Stimulated activated CD4-positive, alpha-beta T cell treated with anti-CD3 and anti-CD28 coated beads, Interleukin-1b, Interleukin-23, amount 100 ng/mL, for 48 hours (primary cell): Measurements from ENCODE around the gene LIM2.
"Not testable (repeated sequence)": the region's sequence is repeated elsewhere in the genome, so short reads cannot be mapped to it uniquely, and the experiment has no call there.

Source experiments
- DNase-seq: peaks from one replicate; pipeline ENCODE4 v3.0.0-alpha.2; 2020

The LIM2 gene

GRCh38 chr19:51387924-51388389 lies at the start of gene LIM2:
LIM2 (minus strand) TSS chr19:51387974; CDS start chr19:51387443, 531 bp downstream.
- DNase-seq = no peak

- DNase-seq = no peak
Observed at GRCh38 chr19:51434456-51434855, 46.7 kb upstream of the LIM2 start.

- DNase-seq = no peak
Observed at GRCh38 chr19:51433043-51433442, 45.3 kb upstream of the LIM2 start.

- no peak for DNase-seq
Observed at GRCh38 chr19:51431124-51431523, 43.4 kb upstream of the LIM2 start.

- no peak for DNase-seq
Observed at GRCh38 chr19:51430221-51430620, 42.4 kb upstream of the LIM2 start.

GRCh38 chr19:51427201-51427600 lies 39.4 kb upstream of the LIM2 start:
- no peak for DNase-seq

- peak; percentile 84 for DNase-seq
Observed at GRCh38 chr19:51422053-51422448, 34.3 kb upstream of the LIM2 start.

- no peak for DNase-seq
Observed at GRCh38 chr19:51421229-51422052, 33.7 kb upstream of the LIM2 start.

- DNase-seq = not testable (repeated sequence)
Observed at GRCh38 chr19:51420511-51420910, 32.7 kb upstream of the LIM2 start.

GRCh38 chr19:51418707-51419106 lies 30.9 kb upstream of the LIM2 start:
- no peak for DNase-seq

GRCh38 chr19:51417810-51418157 lies 30.0 kb upstream of the LIM2 start:
- no peak for DNase-seq

- peak; percentile 63 for DNase-seq
Observed at GRCh38 chr19:51417107-51417809, 29.5 kb upstream of the LIM2 start, which contains the start of gene SIGLEC10. SIGLEC10 (minus strand) TSS chr19:51417642; CDS start chr19:51417581, 61 bp downstream.

- not testable (repeated sequence) for DNase-seq
Observed at GRCh38 chr19:51416422-51416821, 28.6 kb upstream of the LIM2 start.

- no peak for DNase-seq
Observed at GRCh38 chr19:51415187-51415586, 27.4 kb upstream of the LIM2 start.

GRCh38 chr19:51410950-51411748 lies 23.4 kb upstream of the LIM2 start:
- DNase-seq = no peak

GRCh38 chr19:51407511-51408131 lies 19.8 kb upstream of the LIM2 start:
- peak; percentile 29 for DNase-seq

- DNase-seq = no peak
Observed at GRCh38 chr19:51402117-51402516, 14.3 kb upstream of the LIM2 start.

- DNase-seq = not testable (repeated sequence)
Observed at GRCh38 chr19:51399936-51400335, 12.2 kb upstream of the LIM2 start.

GRCh38 chr19:51399231-51399630 lies 11.5 kb upstream of the LIM2 start:
- no peak for DNase-seq

GRCh38 chr19:51398096-51398704 lies 10.4 kb upstream of the LIM2 start:
- DNase-seq = no peak

GRCh38 chr19:51397453-51397852 lies 9.7 kb upstream of the LIM2 start:
- not testable (repeated sequence) for DNase-seq

GRCh38 chr19:51396175-51396574 lies 8.4 kb upstream of the LIM2 start:
- no peak for DNase-seq
